IPS-15b (cell line): ENCODE data around the gene CENPN.

Source experiments
- H3K27me3 ChIP-seq: one replicate; pipeline ENCODE4 v1.6.1; 2013; ENCODE audit warnings: low read length; ENCODE audit not compliant: control insufficient read depth, insufficient read depth
- H3K36me3 ChIP-seq: one replicate; pipeline ENCODE4 v1.6.1; 2013; ENCODE audit warnings: low read length; ENCODE audit not compliant: control insufficient read depth, insufficient read depth
- H3K4me1 ChIP-seq: one replicate; pipeline ENCODE4 v1.6.1; 2013; ENCODE audit warnings: mild to moderate bottlenecking, low read length; ENCODE audit not compliant: control insufficient read depth, insufficient read depth
- H3K4me3 ChIP-seq: one replicate; pipeline ENCODE4 v1.5.1; 2013; ENCODE audit warnings: low read depth, low read length
- H3K9ac ChIP-seq: one replicate; pipeline ENCODE4 v1.6.1; 2013; ENCODE audit warnings: low read depth, mild to moderate bottlenecking, low read length
- H3K9me3 ChIP-seq: one replicate; pipeline ENCODE4 v1.6.1; 2013; ENCODE audit warnings: mild to moderate bottlenecking, low read length; ENCODE audit not compliant: control insufficient read depth, insufficient read depth

Gene CENPN

GRCh38 chr16:80976946-80977345, 30.1 kb upstream of the CENPN start:
- Histone ChIP-seq H3K4me3 (no peak overlapping the region), H3K9ac (no peak overlapping the region), H3K9me3 (no peaks in the 10 kb centered on the region), H3K27me3 (no peaks in the 10 kb centered on the region), H3K36me3 (peaks cover 5% of the 10 kb centered on the region), H3K4me1 (no peaks in the 10 kb centered on the region)

DNA sequence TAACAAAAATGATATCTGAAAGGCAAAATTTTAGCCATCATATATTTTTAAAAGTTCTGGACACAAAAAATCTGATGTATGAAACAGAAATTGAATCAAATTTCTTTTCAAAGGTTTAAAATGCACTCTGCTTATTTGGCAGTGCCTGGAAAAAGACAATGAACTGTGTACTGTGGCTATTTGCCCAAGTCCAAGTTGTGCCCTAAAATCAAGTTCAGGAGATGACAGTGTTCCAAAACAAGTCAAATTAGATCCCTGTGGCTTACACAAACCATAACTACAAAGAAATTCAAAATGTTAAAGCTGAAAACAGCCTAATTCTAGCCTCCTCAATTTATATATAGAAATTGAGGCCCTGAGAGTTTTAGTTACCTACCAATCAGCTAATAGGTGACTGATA, 25.9 kb upstream of the CENPN start:
- peaks cover 5% of the 10 kb centered on the region for H3K36me3 ChIP-seq
- H3K9me3 ChIP-seq: no peaks in the 10 kb centered on the region
- no peaks in the 10 kb centered on the region for H3K4me1 ChIP-seq
- no peaks in the 10 kb centered on the region for H3K27me3 ChIP-seq
- H3K4me3 ChIP-seq: no peak overlapping the region
- no peak overlapping the region for H3K9ac ChIP-seq

- no peak overlapping the region for H3K9ac ChIP-seq
- no peaks in the 10 kb centered on the region for H3K4me1 ChIP-seq
- no peaks in the 10 kb centered on the region for H3K9me3 ChIP-seq
- no peaks in the 10 kb centered on the region for H3K27me3 ChIP-seq
- H3K36me3 ChIP-seq: peaks cover 5% of the 10 kb centered on the region
- no peak overlapping the region for H3K4me3 ChIP-seq
Observed at GRCh38 chr16:80982646-80983045, 24.4 kb upstream of the CENPN start.

DNA sequence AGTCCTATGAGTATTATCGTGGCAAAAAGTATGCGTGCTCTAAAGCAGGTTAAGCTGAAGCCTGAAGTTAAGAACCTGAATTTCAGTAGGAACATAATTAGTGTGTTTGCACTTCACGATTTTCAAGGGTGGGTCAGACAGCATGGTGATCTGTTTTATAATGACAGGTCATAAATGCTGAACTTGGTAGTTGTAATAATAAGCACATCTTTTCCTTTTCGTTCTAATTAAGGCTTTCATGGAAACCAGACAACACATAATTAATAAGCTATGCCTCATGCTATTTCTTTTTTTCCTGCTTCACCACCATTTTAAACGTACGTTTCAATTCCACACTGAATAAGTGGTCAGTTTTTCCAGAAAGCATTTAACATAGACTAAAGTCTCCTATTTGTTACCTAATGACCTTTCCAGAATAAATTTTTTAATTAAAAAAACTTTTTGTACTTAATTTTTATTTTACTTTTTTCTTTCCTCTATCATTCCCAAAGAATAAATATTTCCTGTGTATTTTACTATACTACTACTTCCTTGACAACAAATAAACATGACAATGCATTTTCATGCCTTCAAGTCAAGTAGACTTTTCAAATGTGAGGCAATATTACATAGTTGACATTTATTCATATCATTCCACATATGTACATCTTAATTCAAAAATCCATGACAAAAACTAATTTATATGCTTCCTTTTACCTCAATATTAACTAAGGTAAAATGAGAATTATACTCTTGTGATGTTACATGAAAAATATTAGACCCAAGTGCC, 22.7 kb upstream of the CENPN start:
- Histone ChIP-seq H3K27me3 (no peaks in the 10 kb centered on the region), H3K9me3 (no peaks in the 10 kb centered on the region), H3K4me1 (no peaks in the 10 kb centered on the region), H3K36me3 (peaks cover 5% of the 10 kb centered on the region), H3K4me3 (no peak overlapping the region), H3K9ac (no peak overlapping the region)

DNA sequence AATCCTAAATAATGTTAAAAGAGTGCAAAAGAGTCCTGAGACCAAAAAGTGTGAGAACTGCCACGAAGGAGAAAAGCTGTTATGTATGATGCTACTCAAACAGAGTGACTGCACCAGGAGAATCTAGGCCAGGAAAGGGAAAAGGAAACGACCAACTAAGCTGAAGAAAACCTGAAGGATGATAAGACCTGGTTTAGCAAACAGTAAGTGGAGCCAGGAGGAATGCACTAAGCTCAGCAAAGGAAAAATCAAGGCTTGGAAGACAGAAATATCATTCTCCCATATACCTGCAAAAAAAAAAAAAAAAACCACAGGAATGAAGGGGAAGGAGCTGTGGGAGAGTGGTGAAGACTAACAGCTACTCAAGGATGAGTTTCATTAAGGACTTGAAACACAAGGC, 21.4 kb upstream of the CENPN start:
- H3K9ac ChIP-seq: no peak overlapping the region
- peaks cover under 1% of the 10 kb centered on the region for H3K36me3 ChIP-seq
- H3K9me3 ChIP-seq: no peaks in the 10 kb centered on the region
- no peaks in the 10 kb centered on the region for H3K27me3 ChIP-seq
- no peaks in the 10 kb centered on the region for H3K4me1 ChIP-seq
- no peak overlapping the region for H3K4me3 ChIP-seq

DNA sequence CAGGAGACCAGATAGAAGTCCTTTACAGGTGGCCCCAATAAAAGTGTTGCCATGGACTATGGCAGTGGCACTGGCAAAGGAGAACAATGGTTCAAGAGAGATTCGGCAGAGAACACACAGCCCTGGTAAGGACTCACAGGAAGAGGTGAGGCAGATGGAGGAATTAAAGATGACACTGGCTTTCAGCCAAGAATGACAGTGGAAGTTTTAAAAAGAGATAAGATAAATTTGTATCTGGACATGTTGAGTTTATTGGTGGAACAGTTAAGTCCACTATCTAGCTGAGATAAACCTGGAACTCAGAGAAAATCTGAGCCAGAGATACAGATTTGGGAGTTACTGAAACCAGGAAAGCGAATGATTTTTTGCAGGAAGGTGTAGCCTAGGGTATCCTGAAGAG, 20.5 kb upstream of the CENPN start:
- Histone ChIP-seq H3K36me3 (no peaks in the 10 kb centered on the region), H3K4me1 (no peaks in the 10 kb centered on the region), H3K9me3 (no peaks in the 10 kb centered on the region), H3K4me3 (no peak overlapping the region), H3K27me3 (no peaks in the 10 kb centered on the region), H3K9ac (no peak overlapping the region)

- H3K27me3 ChIP-seq: no peaks in the 10 kb centered on the region
- H3K4me3 ChIP-seq: no peak overlapping the region
- no peaks in the 10 kb centered on the region for H3K9me3 ChIP-seq
- H3K9ac ChIP-seq: no peak overlapping the region
- no peaks in the 10 kb centered on the region for H3K36me3 ChIP-seq
- H3K4me1 ChIP-seq: no peaks in the 10 kb centered on the region
Observed at GRCh38 chr16:80988756-80989155, 18.3 kb upstream of the CENPN start.

DNA sequence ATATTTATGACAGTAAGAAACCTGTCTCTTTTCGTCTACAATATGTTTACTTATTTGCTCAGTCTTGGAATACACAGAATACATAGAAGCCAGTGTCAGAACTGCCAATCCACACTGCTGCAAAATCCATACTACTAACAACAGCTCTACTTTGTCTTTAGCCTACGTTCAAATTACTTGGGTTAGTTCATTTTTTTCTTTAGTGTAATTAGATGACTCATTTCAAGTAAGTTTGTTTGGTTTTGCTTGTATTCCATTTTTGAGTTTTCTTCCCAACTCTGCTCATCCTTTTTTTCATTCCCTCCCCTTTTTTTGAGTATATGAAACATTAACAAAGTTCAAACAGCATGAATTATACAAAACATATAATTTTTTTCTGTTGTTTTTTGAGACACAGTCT, 17.2 kb upstream of the CENPN start:
- H3K4me1 ChIP-seq: no peaks in the 10 kb centered on the region
- no peaks in the 10 kb centered on the region for H3K9me3 ChIP-seq
- H3K36me3 ChIP-seq: no peaks in the 10 kb centered on the region
- H3K9ac ChIP-seq: no peak overlapping the region
- no peaks in the 10 kb centered on the region for H3K27me3 ChIP-seq
- H3K4me3 ChIP-seq: no peak overlapping the region

DNA sequence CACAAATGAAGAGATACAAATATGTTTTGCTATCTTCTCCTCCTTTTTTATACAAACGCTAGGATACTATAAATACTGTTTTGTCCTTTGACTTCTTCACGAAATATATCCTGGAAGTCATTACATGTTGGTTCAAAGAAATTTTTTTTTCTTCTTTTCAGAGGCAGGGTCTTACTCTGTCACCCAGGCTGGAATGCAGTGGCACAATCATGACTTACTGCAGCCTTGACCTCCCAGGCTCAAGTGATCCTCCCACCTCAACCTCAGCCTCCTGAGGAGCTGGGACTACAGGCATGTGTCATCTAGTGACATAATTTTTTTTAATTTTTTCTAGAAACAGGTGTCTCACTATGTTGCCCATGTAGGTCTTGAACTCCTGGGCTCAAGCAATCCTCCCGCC, 16.4 kb upstream of the CENPN start:
- H3K27me3 ChIP-seq: no peaks in the 10 kb centered on the region
- H3K4me3 ChIP-seq: no peak overlapping the region
- no peaks in the 10 kb centered on the region for H3K4me1 ChIP-seq
- no peak overlapping the region for H3K9ac ChIP-seq
- H3K36me3 ChIP-seq: no peaks in the 10 kb centered on the region
- H3K9me3 ChIP-seq: no peaks in the 10 kb centered on the region

GRCh38 chr16:80990978-80991377, 16.0 kb upstream of the CENPN start:
- H3K36me3 ChIP-seq: no peaks in the 10 kb centered on the region
- H3K4me3 ChIP-seq: no peak overlapping the region
- H3K4me1 ChIP-seq: no peaks in the 10 kb centered on the region
- H3K27me3 ChIP-seq: no peaks in the 10 kb centered on the region
- no peak overlapping the region for H3K9ac ChIP-seq
- H3K9me3 ChIP-seq: no peaks in the 10 kb centered on the region

GRCh38 chr16:80991792-80992430, 15.1 kb upstream of the CENPN start:
- Histone ChIP-seq H3K9ac (no peak overlapping the region), H3K36me3 (no peaks in the 10 kb centered on the region), H3K9me3 (no peaks in the 10 kb centered on the region), H3K4me1 (no peaks in the 10 kb centered on the region), H3K4me3 (no peak overlapping the region), H3K27me3 (no peaks in the 10 kb centered on the region)

DNA sequence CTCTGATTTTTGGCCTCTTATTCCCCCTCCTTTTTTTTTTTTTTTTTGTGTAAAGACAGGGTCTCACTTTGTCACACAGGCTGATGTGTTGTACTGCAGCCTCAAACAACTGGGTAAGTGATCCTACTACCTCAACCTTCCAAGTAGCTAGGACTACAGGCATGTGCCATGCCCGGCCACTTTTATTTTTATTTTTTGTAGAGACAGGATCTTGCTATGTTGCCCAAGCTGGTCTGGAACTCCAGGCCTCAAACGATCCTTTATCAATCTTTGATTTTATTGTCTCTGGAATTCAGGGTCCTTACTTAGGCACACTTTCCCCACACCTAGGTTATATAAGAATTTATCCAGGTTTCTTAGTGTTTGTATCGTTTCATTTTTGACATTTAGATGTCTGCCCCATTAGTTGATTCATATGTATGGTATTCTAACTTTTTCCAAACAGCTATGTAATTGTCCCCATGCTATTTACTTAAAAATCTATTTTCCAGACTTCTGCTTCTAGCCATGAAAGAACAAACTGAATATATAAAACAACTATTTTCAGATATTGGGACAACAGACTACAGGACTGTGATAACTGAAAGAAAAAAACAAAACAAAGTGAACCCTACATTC, 14.2 kb upstream of the CENPN start:
- no peaks in the 10 kb centered on the region for H3K9me3 ChIP-seq
- no peak overlapping the region for H3K4me3 ChIP-seq
- H3K36me3 ChIP-seq: no peaks in the 10 kb centered on the region
- no peaks in the 10 kb centered on the region for H3K4me1 ChIP-seq
- H3K9ac ChIP-seq: no peak overlapping the region
- no peaks in the 10 kb centered on the region for H3K27me3 ChIP-seq
